GM23338 (cell line): Measurements from ENCODE around the gene ARHGEF10L.

Experiments
- CREB1 ChIP-seq: fragments of 250-450 bp; sonication (Bioruptor Pico); IDR thresholded peaks from 2 replicates; pipeline ENCODE4 v1.5.0; 2020; ENCODE audit warnings: low read depth, mild to moderate bottlenecking, moderate library complexity
- CTCF ChIP-seq, 2 experiments: fragments of 200-600 bp in 1 of 2; sonication (generic) in 1 of 2; conservative IDR thresholded peaks; 2 replicates each; pipeline versions ENCODE4 v1.5.1 to v1.6.1; 2016 to 2017; ENCODE audit warnings: antibody characterized with exemption in 2 of 2, low read depth in 2 of 2, mild to moderate bottlenecking in 2 of 2, moderate library complexity in 1 of 2
- TF ChIP-seq, protein P1 (sequence below): IDR thresholded peaks from one replicate; pipeline ENCODE4 v1.6.1; 2018; ENCODE audit warnings: antibody characterized with exemption; ENCODE audit not compliant: unreplicated experiment

GRCh38 chr1:17645068-17645911 lies 105.8 kb downstream of the ARHGEF10L start:
- TF ChIP-seq, protein P1, sequence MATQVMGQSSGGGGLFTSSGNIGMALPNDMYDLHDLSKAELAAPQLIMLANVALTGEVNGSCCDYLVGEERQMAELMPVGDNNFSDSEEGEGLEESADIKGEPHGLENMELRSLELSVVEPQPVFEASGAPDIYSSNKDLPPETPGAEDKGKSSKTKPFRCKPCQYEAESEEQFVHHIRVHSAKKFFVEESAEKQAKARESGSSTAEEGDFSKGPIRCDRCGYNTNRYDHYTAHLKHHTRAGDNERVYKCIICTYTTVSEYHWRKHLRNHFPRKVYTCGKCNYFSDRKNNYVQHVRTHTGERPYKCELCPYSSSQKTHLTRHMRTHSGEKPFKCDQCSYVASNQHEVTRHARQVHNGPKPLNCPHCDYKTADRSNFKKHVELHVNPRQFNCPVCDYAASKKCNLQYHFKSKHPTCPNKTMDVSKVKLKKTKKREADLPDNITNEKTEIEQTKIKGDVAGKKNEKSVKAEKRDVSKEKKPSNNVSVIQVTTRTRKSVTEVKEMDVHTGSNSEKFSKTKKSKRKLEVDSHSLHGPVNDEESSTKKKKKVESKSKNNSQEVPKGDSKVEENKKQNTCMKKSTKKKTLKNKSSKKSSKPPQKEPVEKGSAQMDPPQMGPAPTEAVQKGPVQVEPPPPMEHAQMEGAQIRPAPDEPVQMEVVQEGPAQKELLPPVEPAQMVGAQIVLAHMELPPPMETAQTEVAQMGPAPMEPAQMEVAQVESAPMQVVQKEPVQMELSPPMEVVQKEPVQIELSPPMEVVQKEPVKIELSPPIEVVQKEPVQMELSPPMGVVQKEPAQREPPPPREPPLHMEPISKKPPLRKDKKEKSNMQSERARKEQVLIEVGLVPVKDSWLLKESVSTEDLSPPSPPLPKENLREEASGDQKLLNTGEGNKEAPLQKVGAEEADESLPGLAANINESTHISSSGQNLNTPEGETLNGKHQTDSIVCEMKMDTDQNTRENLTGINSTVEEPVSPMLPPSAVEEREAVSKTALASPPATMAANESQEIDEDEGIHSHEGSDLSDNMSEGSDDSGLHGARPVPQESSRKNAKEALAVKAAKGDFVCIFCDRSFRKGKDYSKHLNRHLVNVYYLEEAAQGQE = no peak
- TF ChIP-seq CREB1 (CRISPR knock-in tag) (no peak), CTCF (conservative IDR thresholded peaks at IDR 0.05; ENCODE audit: low read depth in 2 of 2) (no peak)
